HepG2 (cell line): Measurements from ENCODE around the gene ZNF225. TPM values are rescaled to one million over a fixed set of nuclear protein-coding genes. Genes with fewer than 3 reads are reported as not detected.

Experiments
- ATF1 ChIP-seq: IDR thresholded peaks from 2 replicates; pipeline ENCODE4 v1.6.1; 2016; ENCODE audit warnings: mild to moderate bottlenecking, control low read depth
- ATF3 ChIP-seq: sonication (generic); formaldehyde crosslinking; IDR thresholded peaks from 2 replicates; pipeline ENCODE4 v1.4.0; 2020; ENCODE audit warnings: missing genetic modification reagents
- ELF4 ChIP-seq: sonication (generic); formaldehyde crosslinking; IDR thresholded peaks from 2 replicates; pipeline ENCODE4 v1.5.0; 2020; ENCODE audit warnings: missing genetic modification reagents, mild to moderate bottlenecking, moderate library complexity, borderline replicate concordance
- FOXC1 ChIP-seq: sonication (generic); formaldehyde crosslinking; IDR thresholded peaks from 2 replicates; pipeline ENCODE4 v1.8.0; 2022; ENCODE audit warnings: mild to moderate bottlenecking, missing genetic modification reagents, borderline replicate concordance
- HOMEZ ChIP-seq: IDR thresholded peaks from 2 replicates; pipeline ENCODE4 v1.6.1; 2016; ENCODE audit warnings: low read depth
- MXI1 ChIP-seq: IDR thresholded peaks from 3 replicates; pipeline ENCODE4 v1.6.1; 2012; ENCODE audit warnings: low read depth, low read length, inconsistent platforms, borderline replicate concordance
- NKX3-1 ChIP-seq: sonication (generic); formaldehyde crosslinking; IDR thresholded peaks from 2 replicates; pipeline ENCODE4 v1.5.0; 2020; ENCODE audit warnings: missing genetic modification reagents
- SIN3B ChIP-seq: fragments of 150-350 bp; IDR thresholded peaks from 2 replicates; pipeline ENCODE4 v1.6.1; 2014; ENCODE audit warnings: low read length
- SIX1 ChIP-seq: sonication (generic); formaldehyde crosslinking; IDR thresholded peaks from 2 replicates; pipeline ENCODE4 v1.4.0; 2020; ENCODE audit warnings: missing genetic modification reagents, borderline replicate concordance
- SMAD3 ChIP-seq: sonication (generic); formaldehyde crosslinking; IDR thresholded peaks from 2 replicates; pipeline ENCODE4 v1.4.0; 2020; ENCODE audit warnings: missing genetic modification reagents
- TBX2 ChIP-seq: sonication (generic); formaldehyde crosslinking; IDR thresholded peaks from 2 replicates; pipeline ENCODE4 v1.5.0; 2020; ENCODE audit warnings: missing genetic modification reagents, mild to moderate bottlenecking, borderline replicate concordance
- TEAD3 ChIP-seq: optimal IDR thresholded peaks from 2 replicates; pipeline ENCODE3; 2016; ENCODE audit warnings: borderline replicate concordance
- ZFP36L2 ChIP-seq: sonication (generic); formaldehyde crosslinking; IDR thresholded peaks from 2 replicates; pipeline ENCODE4 v1.4.0; 2020; ENCODE audit warnings: missing genetic modification reagents
- ZHX2 ChIP-seq, 2 experiments: sonication (generic) in 1 of 2; formaldehyde crosslinking in 1 of 2; IDR thresholded peaks; 2 replicates each; pipeline versions ENCODE4 v1.6.1 to v1.9.0; 2014 to 2022; ENCODE audit warnings: antibody characterized with exemption in 1 of 2, borderline replicate concordance in 1 of 2, inconsistent platforms in 1 of 2, low read depth in 1 of 2, missing genetic modification reagents in 1 of 2
- ZNF12 ChIP-seq: sonication (generic); formaldehyde crosslinking; IDR thresholded peaks from 2 replicates; pipeline ENCODE4 v1.5.0; 2020; ENCODE audit warnings: missing genetic modification reagents
- ZNF501 ChIP-seq: sonication (generic); formaldehyde crosslinking; IDR thresholded peaks from 2 replicates; pipeline ENCODE4 v1.5.1; 2020; ENCODE audit warnings: mild to moderate bottlenecking, moderate library complexity, missing genetic modification reagents
- ZNF761 ChIP-seq: sonication (generic); formaldehyde crosslinking; conservative IDR thresholded peaks from 2 replicates; pipeline ENCODE4 v1.4.0; 2020; ENCODE audit warnings: mild to moderate bottlenecking, missing genetic modification reagents
- polyA plus RNA-seq, 8 experiments: library from polyadenylated mRNA; depleted of rRNA in 3 of 8; stranded (reverse) in 7 of 8; unstranded in 1 of 8; fragments of >200 nt; fragmentation: Illumina TruSeq in 4 of 8; extraction: Trizol in 4 of 8; gene quantifications; 2 replicates each; pipeline versions ENCODE4 v1.2.1 to v1.2.3, GENCODE V29; 2011 to 2016; ENCODE audit warnings: low read depth in 4 of 8, missing spikeins in 1 of 8, mixed read lengths in 1 of 8; ENCODE audit not compliant: insufficient read depth in 1 of 8
- total RNA-seq, 5 experiments: library from RNA; depleted of rRNA; stranded (reverse); fragments of >200 nt; fragmentation: Illumina TruSeq; extraction: Trizol; gene quantifications; 2 replicates each; pipeline ENCODE4 v1.2.3, GENCODE V29; 2016; ENCODE audit warnings: low read depth in 1 of 5
- TF ChIP-seq, protein P1 (sequence below): sonication (generic); formaldehyde crosslinking; IDR thresholded peaks from 2 replicates; pipeline ENCODE4 v1.5.0; 2020; ENCODE audit warnings: missing genetic modification reagents
- TF ChIP-seq, protein P2 (sequence below): sonication (generic); formaldehyde crosslinking; IDR thresholded peaks from 2 replicates; pipeline ENCODE4 v1.5.1; 2020; ENCODE audit warnings: missing genetic modification reagents, mild to moderate bottlenecking, borderline replicate concordance

The ZNF225 gene
- total and polyA plus RNA-seq, 2 of the 13 experiments (the other 11 are each of a cell fraction or from before 2014, with no cell fraction given) = 0.87 to 3.3 TPM

GRCh38 chr19:44164673-44165512 is 51.7 kb downstream of the ZNF225 start, which contains the start of gene ZNF226 (continued):
- TF ChIP-seq ZHX2 (IDR thresholded peaks at IDR 0.05; ENCODE audit: low read depth) (peak; percentile 69), ZHX2 (CRISPR knock-in tag; IDR thresholded peaks at IDR 0.05; ENCODE audit: borderline replicate concordance) (no peak), ELF4 (CRISPR knock-in tag) (peak; percentile 89; the same call in 1 of the 2 replicates), SIN3B (0 out of 2 replicates have a peak, but pooled peaks have one; percentile 37), ZNF12 (CRISPR knock-in tag) (0 out of 2 replicates have a peak, but pooled peaks have one; percentile 29), SMAD3 (CRISPR knock-in tag) (peak; percentile 42; the same call in 1 of the 2 replicates), TEAD3 (CRISPR knock-in tag) (peak; percentile 93), ZNF501 (CRISPR knock-in tag) (peak; percentile 89), ZFP36L2 (CRISPR knock-in tag) (no peak), ZNF761 (peak; percentile 52; the same call in 1 of the 2 replicates), FOXC1 (CRISPR knock-in tag) (peak; percentile 38; the same call in 1 of the 2 replicates), TBX2 (CRISPR knock-in tag) (no peak), NKX3-1 (CRISPR knock-in tag) (peak; percentile 81), ATF1 (CRISPR knock-in tag) (peak; percentile 89), MXI1 (peak; percentile 71; the same call in 1 of the 3 replicates), SIX1 (CRISPR knock-in tag) (peak; percentile 49; the same call in 1 of the 2 replicates), HOMEZ (CRISPR knock-in tag) (peak; percentile 43; the same call in 1 of the 2 replicates), ATF3 (CRISPR knock-in tag) (no peak)
- TF ChIP-seq, protein P1, sequence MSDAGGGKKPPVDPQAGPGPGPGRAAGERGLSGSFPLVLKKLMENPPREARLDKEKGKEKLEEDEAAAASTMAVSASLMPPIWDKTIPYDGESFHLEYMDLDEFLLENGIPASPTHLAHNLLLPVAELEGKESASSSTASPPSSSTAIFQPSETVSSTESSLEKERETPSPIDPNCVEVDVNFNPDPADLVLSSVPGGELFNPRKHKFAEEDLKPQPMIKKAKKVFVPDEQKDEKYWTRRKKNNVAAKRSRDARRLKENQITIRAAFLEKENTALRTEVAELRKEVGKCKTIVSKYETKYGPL = no peak
- TF ChIP-seq, protein P2, sequence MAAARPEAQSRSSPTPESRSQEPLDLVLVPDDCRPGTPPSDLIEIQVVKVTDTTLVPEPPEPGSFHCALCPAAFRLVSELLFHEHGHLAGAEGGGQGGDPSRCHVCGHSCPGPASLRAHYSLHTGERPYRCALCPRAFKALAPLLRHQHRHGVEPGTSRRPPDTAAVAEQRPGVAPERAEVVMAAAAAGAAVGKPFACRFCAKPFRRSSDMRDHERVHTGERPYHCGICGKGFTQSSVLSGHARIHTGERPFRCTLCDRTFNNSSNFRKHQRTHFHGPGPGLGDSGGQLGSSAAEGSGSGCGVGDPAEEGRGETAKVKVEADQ (CRISPR knock-in tag) = no peak
